ENCODE data around the gene ATF6. TPM values are rescaled to one million over a fixed set of nuclear protein-coding genes. Genes with fewer than 3 reads are reported as not detected.

ATF6 gene
- total and polyA plus RNA-seq, 9 of the 15 experiments (the other 6 are each of a cell fraction or from before 2014, with no cell fraction given), result 11.7 to 32.4 (median 20.4) TPM

- TF ChIP-seq, protein P1, sequence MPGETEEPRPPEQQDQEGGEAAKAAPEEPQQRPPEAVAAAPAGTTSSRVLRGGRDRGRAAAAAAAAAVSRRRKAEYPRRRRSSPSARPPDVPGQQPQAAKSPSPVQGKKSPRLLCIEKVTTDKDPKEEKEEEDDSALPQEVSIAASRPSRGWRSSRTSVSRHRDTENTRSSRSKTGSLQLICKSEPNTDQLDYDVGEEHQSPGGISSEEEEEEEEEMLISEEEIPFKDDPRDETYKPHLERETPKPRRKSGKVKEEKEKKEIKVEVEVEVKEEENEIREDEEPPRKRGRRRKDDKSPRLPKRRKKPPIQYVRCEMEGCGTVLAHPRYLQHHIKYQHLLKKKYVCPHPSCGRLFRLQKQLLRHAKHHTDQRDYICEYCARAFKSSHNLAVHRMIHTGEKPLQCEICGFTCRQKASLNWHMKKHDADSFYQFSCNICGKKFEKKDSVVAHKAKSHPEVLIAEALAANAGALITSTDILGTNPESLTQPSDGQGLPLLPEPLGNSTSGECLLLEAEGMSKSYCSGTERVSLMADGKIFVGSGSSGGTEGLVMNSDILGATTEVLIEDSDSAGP (CRISPR knock-in tag; IDR thresholded peaks at IDR 0.05), result no peak
- no peak for TF ChIP-seq FOXA3 (CRISPR knock-in tag; conservative IDR thresholded peaks at IDR 0.05 in 1 of 2, IDR thresholded peaks at IDR 0.05 in 1 of 2)
- TF ChIP-seq SREBF2 (CRISPR knock-in tag; IDR thresholded peaks at IDR 0.05), result no peak
- TF ChIP-seq CHD4 (IDR thresholded peaks at IDR 0.05; ENCODE audit: insufficient read depth, insufficient replicate concordance, low read depth, low read length, poor library complexity, severe bottlenecking), result no peak
- no peak for TF ChIP-seq GTF2E2 (tag; IDR thresholded peaks at IDR 0.05)
Observed at GRCh38 chr1:162009501-162010174, 243.5 kb downstream of the ATF6 start (continued).

DNA sequence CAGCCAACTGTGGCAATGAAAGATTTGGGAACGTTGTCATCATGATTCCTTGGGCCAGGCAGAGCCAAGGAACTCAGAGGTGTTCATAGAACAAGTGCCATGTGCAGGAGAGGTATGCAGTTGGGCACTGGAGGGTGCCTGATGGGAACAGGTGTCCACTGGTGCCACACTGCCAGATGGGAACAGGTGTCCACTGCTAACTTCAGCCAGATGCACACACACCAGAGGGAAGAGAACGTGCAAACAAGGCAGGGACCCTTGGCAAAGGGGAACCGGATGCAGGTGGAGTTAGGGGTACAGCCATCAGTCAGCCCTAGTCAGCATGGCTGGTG lies 244.0 kb downstream of the ATF6 start:
- no peaks in the 10 kb centered on the region for H3K9me1 ChIP-seq (ENCODE audit: control insufficient read depth, insufficient read depth, low read length)
- H3K4me1 ChIP-seq (replicated peaks in 1 of 2; ENCODE audit: control insufficient read depth in 2 of 2, insufficient read depth in 2 of 2, low read length in 2 of 2), result no peaks in the 10 kb centered on the region
- no peak overlapping the region for H3K4me3 ChIP-seq
- ATAC-seq (no peak), DNase-seq (ENCODE audit: extremely low read depth in 1 of 4, low spot score in 3 of 4) (no peak), FAIRE-seq (no peak)
- H2AFZ ChIP-seq (ENCODE audit: low read depth, low read length), result no peak overlapping the region
- H3K36me3 ChIP-seq (ENCODE audit: control insufficient read depth, insufficient read depth, low read length), result no peaks in the 10 kb centered on the region
- in situ Hi-C loops (cut with MboI), result loop anchor here (25.0 kb wide), 1 partner anchor 548 kb away; no protein-coding TSS in a partner anchor
- intact Hi-C loops (cut with micrococcal nuclease), result no loop called here
- POLR2A ChIA-PET, result no interaction called here
- H3K27ac ChIP-seq (ENCODE audit: extremely low read depth, low read depth, low read length), result no peak overlapping the region
- CTCF ChIA-PET (ENCODE audit: low intra/inter-chr PET ratio), result no interaction called here
- no peaks in the 10 kb centered on the region for H3K9me3 ChIP-seq (replicated peaks; ENCODE audit: control insufficient read depth, insufficient read depth, low read depth, low read length)
- H3K4me2 ChIP-seq (ENCODE audit: insufficient read depth, low read length), result no peak overlapping the region
- no peaks in the 10 kb centered on the region for H4K20me1 ChIP-seq (replicated peaks; ENCODE audit: control insufficient read depth, insufficient read depth, low read length)
- peaks cover 13 to 60% of the 10 kb centered on the region in 2 experiments; a peak in 4 of 5 replicates for H3K27me3 ChIP-seq (ENCODE audit: control insufficient read depth in 2 of 2, insufficient read depth in 2 of 2, low read length in 2 of 2)
- WGBS (ENCODE audit: insufficient coverage, low coverage, missing lambda C conversion rate), result 0% methylated on average over 3 of the region's 3 CpGs
- TF ChIP-seq SMAD4 (CRISPR knock-in tag; conservative IDR thresholded peaks at IDR 0.05), result no peak
- no peak for TF ChIP-seq ZC3H4 (CRISPR knock-in tag; IDR thresholded peaks at IDR 0.05; ENCODE audit: borderline replicate concordance)
- no peak for TF ChIP-seq ARID1B (IDR thresholded peaks at IDR 0.05)
- TF ChIP-seq CEBPG (CRISPR knock-in tag; IDR thresholded peaks at IDR 0.05), result no peak
- no peak for TF ChIP-seq CEBPG (tag; conservative IDR thresholded peaks at IDR 0.05 in 1 of 2, IDR thresholded peaks at IDR 0.05 in 1 of 2)
- TF ChIP-seq ZNF668 (CRISPR knock-in tag; IDR thresholded peaks at IDR 0.05), result no peak
- no peak for TF ChIP-seq THRAP3 (IDR thresholded peaks at IDR 0.05; ENCODE audit: borderline replicate concordance)
- TF ChIP-seq, protein P2, sequence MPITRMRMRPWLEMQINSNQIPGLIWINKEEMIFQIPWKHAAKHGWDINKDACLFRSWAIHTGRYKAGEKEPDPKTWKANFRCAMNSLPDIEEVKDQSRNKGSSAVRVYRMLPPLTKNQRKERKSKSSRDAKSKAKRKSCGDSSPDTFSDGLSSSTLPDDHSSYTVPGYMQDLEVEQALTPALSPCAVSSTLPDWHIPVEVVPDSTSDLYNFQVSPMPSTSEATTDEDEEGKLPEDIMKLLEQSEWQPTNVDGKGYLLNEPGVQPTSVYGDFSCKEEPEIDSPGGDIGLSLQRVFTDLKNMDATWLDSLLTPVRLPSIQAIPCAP (CRISPR knock-in tag; IDR thresholded peaks at IDR 0.05; ENCODE audit: borderline replicate concordance), result no peak
- TF ChIP-seq RFX7 (CRISPR knock-in tag; IDR thresholded peaks at IDR 0.05), result no peak
- TF ChIP-seq ARID2 (IDR thresholded peaks at IDR 0.05), result no peak
- TF ChIP-seq, protein P3, sequence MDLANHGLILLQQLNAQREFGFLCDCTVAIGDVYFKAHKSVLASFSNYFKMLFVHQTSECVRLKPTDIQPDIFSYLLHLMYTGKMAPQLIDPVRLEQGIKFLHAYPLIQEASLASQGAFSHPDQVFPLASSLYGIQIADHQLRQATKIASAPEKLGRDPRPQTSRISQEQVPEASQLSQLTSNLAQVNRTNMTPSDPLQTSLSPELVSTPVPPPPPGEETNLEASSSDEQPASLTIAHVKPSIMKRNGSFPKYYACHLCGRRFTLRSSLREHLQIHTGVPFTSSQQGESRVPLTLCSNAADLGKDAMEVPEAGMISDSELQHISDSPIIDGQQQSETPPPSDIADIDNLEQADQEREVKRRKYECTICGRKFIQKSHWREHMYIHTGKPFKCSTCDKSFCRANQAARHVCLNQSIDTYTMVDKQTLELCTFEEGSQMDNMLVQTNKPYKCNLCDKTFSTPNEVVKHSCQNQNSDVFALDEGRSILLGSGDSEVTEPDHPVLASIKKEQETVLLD (IDR thresholded peaks at IDR 0.05), result no peak
- no TSS peak for BruUV-seq (replicated peaks)
- H3K79me2 ChIP-seq (ENCODE audit: control insufficient read depth, insufficient read depth, low read length), result no peaks in the 10 kb centered on the region
- no peak overlapping the region; a peak in 1 of 4 replicates for H3K9ac ChIP-seq (ENCODE audit: insufficient read depth in 1 of 2, low read depth in 2 of 2, low read length in 2 of 2)
